Neural cell (in vitro differentiated cells): ENCODE results near the gene MRE11. TPM values are rescaled to one million over a fixed set of nuclear protein-coding genes. Genes with fewer than 3 reads are reported as not detected.

Experiments
- H2AFZ ChIP-seq: fragments of 200-600, 300-800 bp; sonication (generic), shearing (Covaris generic); 2 replicates; pipeline ENCODE4 v1.6.0; 2014; ENCODE audit warnings: low read depth, mild to moderate bottlenecking, antibody characterized with exemption, low read length, moderate library complexity
- H3F3A ChIP-seq: fragments of 200-600 bp; shearing (Covaris generic); 2 replicates; pipeline ENCODE4 v1.6.1; 2016; ENCODE audit warnings: mild to moderate bottlenecking, moderate library complexity, mixed read lengths, antibody characterized with exemption, low read length; ENCODE audit not compliant: insufficient read depth, poor library complexity, severe bottlenecking
- H3K27ac ChIP-seq: fragments of 200-600, 300-800 bp; sonication (generic), shearing (Covaris generic); 2 replicates; pipeline ENCODE4 v1.5.1; 2014; ENCODE audit warnings: mild to moderate bottlenecking, low read length, moderate library complexity
- H3K27me3 ChIP-seq: fragments of 300-800, 200-600 bp; sonication (generic), shearing (Covaris generic); 2 replicates; pipeline ENCODE4 v1.6.0; 2014; ENCODE audit warnings: mild to moderate bottlenecking, low read depth, low read length, moderate library complexity; ENCODE audit not compliant: insufficient read depth
- H3K36me3 ChIP-seq: fragments of 300-800, 200-600 bp; sonication (generic), shearing (Covaris generic); 2 replicates; pipeline ENCODE4 v1.5.1; 2014; ENCODE audit warnings: mild to moderate bottlenecking, antibody characterized with exemption, low read length, moderate library complexity; ENCODE audit not compliant: insufficient read depth
- H3K4me2 ChIP-seq: fragments of 300-800, 200-600 bp; sonication (generic), shearing (Covaris generic); 2 replicates; pipeline ENCODE4 v1.6.0; 2014; ENCODE audit warnings: mild to moderate bottlenecking, low read length
- H3K4me3 ChIP-seq: fragments of 300-800, 200-600 bp; sonication (generic), shearing (Covaris generic); 2 replicates; pipeline ENCODE4 v1.5.1; 2014; ENCODE audit warnings: mild to moderate bottlenecking, low read length, moderate library complexity
- H3K79me2 ChIP-seq: fragments of 200-600 bp; shearing (Covaris generic); replicated peaks from 2 replicates; pipeline ENCODE4 v1.6.0; 2014; ENCODE audit warnings: mild to moderate bottlenecking, low read length, moderate library complexity; ENCODE audit not compliant: insufficient read depth
- H3K9ac ChIP-seq: fragments of 300-800, 200-600 bp; sonication (generic), shearing (Covaris generic); 2 replicates; pipeline ENCODE4 v1.6.1; 2016; ENCODE audit warnings: mild to moderate bottlenecking, low read length, mixed read lengths
- H3K9me2 ChIP-seq: fragments of 200-600 bp; shearing (Covaris generic); 2 replicates; pipeline ENCODE4 v1.6.1; 2016; ENCODE audit warnings: mild to moderate bottlenecking, low read length, mixed read lengths; ENCODE audit not compliant: insufficient read depth
- H3K9me3 ChIP-seq: fragments of 200-600, 300-800 bp; sonication (generic), shearing (Covaris generic); 2 replicates; pipeline ENCODE4 v1.6.1; 2016; ENCODE audit warnings: mild to moderate bottlenecking, mixed run types, low read length, moderate library complexity, mixed read lengths
- H4K20me1 ChIP-seq: fragments of 200-600 bp; shearing (Covaris generic); 2 replicates; pipeline ENCODE4 v1.6.1; 2016; ENCODE audit warnings: mild to moderate bottlenecking, mixed run types; ENCODE audit not compliant: insufficient read depth
- EP300 ChIP-seq: fragments of 450-650 bp; conservative IDR thresholded peaks from 2 replicates; pipeline ENCODE4 v1.6.1; 2014; ENCODE audit warnings: antibody characterized with exemption, mild to moderate bottlenecking, moderate library complexity; ENCODE audit not compliant: poor library complexity, severe bottlenecking
- MXI1 ChIP-seq: fragments of 450-650 bp; conservative IDR thresholded peaks from 2 replicates; pipeline ENCODE4 v1.6.1; 2014; ENCODE audit warnings: antibody characterized with exemption, mild to moderate bottlenecking; ENCODE audit not compliant: poor library complexity, severe bottlenecking
- POLR2AphosphoS5 ChIP-seq: IDR thresholded peaks from 2 replicates; pipeline ENCODE4 v1.6.1; 2012
- RAD21 ChIP-seq: fragments of 450-650 bp; conservative IDR thresholded peaks from 2 replicates; pipeline ENCODE4 v1.6.1; 2014; ENCODE audit warnings: antibody characterized with exemption, mild to moderate bottlenecking, moderate library complexity
- SMC3 ChIP-seq: fragments of 450-650 bp; conservative IDR thresholded peaks from 2 replicates; pipeline ENCODE4 v1.6.1; 2014; ENCODE audit warnings: antibody characterized with exemption, mild to moderate bottlenecking, moderate library complexity; ENCODE audit not compliant: poor library complexity
- TAF1 ChIP-seq: IDR thresholded peaks from 2 replicates; pipeline ENCODE4 v1.6.1; 2012; ENCODE audit warnings: low read depth
- polyA plus RNA-seq: library from polyadenylated mRNA; depleted of rRNA; stranded (reverse); fragments of >200 nt; gene quantifications from 2 replicates; pipeline ENCODE4 v1.2.3, GENCODE V29; 2014
- TF ChIP-seq, protein P1 (sequence below): IDR thresholded peaks from 2 replicates; pipeline ENCODE4 v1.6.1; 2012; ENCODE audit warnings: borderline replicate concordance
- TF ChIP-seq, protein P2 (sequence below): fragments of 450-650 bp; IDR thresholded peaks from 2 replicates; pipeline ENCODE4 v1.5.1; 2014; ENCODE audit warnings: antibody characterized with exemption, mild to moderate bottlenecking, moderate library complexity; ENCODE audit not compliant: poor library complexity, severe bottlenecking

MRE11 gene
- polyA plus RNA-seq, 1 donor from 2014 or later, result 5.1 TPM

DNA sequence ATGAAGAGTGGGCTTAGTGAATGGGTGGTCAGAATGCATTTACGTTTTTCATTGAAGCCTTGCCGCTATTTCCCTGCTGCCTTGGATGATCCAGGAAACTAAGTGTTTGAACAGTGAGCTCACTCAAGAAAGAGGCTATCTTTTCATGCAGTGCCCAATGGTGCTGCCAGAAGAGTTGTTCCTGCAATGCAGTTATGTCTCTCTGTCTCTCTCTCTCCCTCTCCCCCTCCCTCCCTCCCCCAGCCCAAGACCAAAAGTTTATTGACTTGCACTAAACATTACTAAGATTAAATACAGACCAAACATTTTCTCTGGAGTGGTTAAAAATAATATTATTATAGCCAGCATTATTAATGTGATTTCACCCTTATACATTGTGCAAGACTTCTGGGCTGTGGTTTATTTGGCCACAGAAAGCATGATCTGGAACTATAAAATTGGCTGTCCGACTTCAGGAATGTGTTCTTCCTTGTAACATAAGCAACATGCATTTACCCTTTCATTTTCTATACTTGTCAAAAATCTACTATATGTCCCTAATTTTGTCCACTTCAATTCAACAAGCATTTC, 43.5 kb upstream of the MRE11 start:
- Histone ChIP-seq H3K4me2 (no peak overlapping the region), H3K9me2 (no peaks in the 10 kb centered on the region), H3K27ac (no peak overlapping the region), H3K9me3 (no peaks in the 10 kb centered on the region), H3K79me2 (no peaks in the 10 kb centered on the region), H3K4me3 (no peak overlapping the region), H4K20me1 (no peaks in the 10 kb centered on the region), H2AFZ (no peak overlapping the region), H3K9ac (no peak overlapping the region), H3F3A (no peaks in the 10 kb centered on the region), H3K27me3 (no peaks in the 10 kb centered on the region), H3K36me3 (no peaks in the 10 kb centered on the region)
- TF ChIP-seq TAF1 (no peak), SMC3 (no peak), EP300 (no peak)
- TF ChIP-seq, protein P1, sequence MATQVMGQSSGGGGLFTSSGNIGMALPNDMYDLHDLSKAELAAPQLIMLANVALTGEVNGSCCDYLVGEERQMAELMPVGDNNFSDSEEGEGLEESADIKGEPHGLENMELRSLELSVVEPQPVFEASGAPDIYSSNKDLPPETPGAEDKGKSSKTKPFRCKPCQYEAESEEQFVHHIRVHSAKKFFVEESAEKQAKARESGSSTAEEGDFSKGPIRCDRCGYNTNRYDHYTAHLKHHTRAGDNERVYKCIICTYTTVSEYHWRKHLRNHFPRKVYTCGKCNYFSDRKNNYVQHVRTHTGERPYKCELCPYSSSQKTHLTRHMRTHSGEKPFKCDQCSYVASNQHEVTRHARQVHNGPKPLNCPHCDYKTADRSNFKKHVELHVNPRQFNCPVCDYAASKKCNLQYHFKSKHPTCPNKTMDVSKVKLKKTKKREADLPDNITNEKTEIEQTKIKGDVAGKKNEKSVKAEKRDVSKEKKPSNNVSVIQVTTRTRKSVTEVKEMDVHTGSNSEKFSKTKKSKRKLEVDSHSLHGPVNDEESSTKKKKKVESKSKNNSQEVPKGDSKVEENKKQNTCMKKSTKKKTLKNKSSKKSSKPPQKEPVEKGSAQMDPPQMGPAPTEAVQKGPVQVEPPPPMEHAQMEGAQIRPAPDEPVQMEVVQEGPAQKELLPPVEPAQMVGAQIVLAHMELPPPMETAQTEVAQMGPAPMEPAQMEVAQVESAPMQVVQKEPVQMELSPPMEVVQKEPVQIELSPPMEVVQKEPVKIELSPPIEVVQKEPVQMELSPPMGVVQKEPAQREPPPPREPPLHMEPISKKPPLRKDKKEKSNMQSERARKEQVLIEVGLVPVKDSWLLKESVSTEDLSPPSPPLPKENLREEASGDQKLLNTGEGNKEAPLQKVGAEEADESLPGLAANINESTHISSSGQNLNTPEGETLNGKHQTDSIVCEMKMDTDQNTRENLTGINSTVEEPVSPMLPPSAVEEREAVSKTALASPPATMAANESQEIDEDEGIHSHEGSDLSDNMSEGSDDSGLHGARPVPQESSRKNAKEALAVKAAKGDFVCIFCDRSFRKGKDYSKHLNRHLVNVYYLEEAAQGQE, result no peak

DNA sequence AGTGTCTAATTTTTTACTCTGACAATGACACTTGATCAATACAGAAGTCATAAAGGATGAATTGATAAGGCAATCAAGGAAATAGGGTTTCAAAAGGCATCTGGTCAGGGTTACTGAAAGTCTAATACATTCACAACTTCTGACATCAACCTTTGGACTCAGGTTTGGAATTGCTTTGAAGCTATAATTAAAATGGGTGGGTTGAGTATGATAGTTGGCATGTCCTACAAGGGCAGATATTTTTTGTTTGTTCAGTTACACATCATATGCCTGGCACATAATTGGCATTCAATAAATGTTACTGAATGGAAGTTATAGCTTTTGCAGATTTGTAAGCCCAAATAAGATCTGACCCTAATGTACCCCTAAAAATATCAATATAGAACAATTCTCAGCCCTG, 42.7 kb upstream of the MRE11 start:
- H3K79me2 ChIP-seq, result no peaks in the 10 kb centered on the region
- TF ChIP-seq RAD21 (no peak), TAF1 (no peak), POLR2AphosphoS5 (no peak), MXI1 (no peak), EP300 (no peak), SMC3 (no peak)
- TF ChIP-seq, protein P2, sequence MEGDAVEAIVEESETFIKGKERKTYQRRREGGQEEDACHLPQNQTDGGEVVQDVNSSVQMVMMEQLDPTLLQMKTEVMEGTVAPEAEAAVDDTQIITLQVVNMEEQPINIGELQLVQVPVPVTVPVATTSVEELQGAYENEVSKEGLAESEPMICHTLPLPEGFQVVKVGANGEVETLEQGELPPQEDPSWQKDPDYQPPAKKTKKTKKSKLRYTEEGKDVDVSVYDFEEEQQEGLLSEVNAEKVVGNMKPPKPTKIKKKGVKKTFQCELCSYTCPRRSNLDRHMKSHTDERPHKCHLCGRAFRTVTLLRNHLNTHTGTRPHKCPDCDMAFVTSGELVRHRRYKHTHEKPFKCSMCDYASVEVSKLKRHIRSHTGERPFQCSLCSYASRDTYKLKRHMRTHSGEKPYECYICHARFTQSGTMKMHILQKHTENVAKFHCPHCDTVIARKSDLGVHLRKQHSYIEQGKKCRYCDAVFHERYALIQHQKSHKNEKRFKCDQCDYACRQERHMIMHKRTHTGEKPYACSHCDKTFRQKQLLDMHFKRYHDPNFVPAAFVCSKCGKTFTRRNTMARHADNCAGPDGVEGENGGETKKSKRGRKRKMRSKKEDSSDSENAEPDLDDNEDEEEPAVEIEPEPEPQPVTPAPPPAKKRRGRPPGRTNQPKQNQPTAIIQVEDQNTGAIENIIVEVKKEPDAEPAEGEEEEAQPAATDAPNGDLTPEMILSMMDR, result no peak
- TF ChIP-seq, protein P1, result no peak

More for the DNA sequence above, 42.7 kb upstream of the MRE11 start:
- H3K36me3 ChIP-seq, result no peaks in the 10 kb centered on the region
- H3K4me2 ChIP-seq, result no peak overlapping the region
- H3K9me2 ChIP-seq, result no peaks in the 10 kb centered on the region
- no peak overlapping the region for H3K9ac ChIP-seq
- H3K27ac ChIP-seq, result no peak overlapping the region
- H4K20me1 ChIP-seq, result no peaks in the 10 kb centered on the region
- H3K27me3 ChIP-seq, result no peaks in the 10 kb centered on the region
- H3F3A ChIP-seq, result no peaks in the 10 kb centered on the region
- no peak overlapping the region for H3K4me3 ChIP-seq
- no peaks in the 10 kb centered on the region for H3K9me3 ChIP-seq
- no peak overlapping the region for H2AFZ ChIP-seq
